ENCODE results near the gene PDLIM1.

Gene PDLIM1, protein sequence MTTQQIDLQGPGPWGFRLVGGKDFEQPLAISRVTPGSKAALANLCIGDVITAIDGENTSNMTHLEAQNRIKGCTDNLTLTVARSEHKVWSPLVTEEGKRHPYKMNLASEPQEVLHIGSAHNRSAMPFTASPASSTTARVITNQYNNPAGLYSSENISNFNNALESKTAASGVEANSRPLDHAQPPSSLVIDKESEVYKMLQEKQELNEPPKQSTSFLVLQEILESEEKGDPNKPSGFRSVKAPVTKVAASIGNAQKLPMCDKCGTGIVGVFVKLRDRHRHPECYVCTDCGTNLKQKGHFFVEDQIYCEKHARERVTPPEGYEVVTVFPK

DNA sequence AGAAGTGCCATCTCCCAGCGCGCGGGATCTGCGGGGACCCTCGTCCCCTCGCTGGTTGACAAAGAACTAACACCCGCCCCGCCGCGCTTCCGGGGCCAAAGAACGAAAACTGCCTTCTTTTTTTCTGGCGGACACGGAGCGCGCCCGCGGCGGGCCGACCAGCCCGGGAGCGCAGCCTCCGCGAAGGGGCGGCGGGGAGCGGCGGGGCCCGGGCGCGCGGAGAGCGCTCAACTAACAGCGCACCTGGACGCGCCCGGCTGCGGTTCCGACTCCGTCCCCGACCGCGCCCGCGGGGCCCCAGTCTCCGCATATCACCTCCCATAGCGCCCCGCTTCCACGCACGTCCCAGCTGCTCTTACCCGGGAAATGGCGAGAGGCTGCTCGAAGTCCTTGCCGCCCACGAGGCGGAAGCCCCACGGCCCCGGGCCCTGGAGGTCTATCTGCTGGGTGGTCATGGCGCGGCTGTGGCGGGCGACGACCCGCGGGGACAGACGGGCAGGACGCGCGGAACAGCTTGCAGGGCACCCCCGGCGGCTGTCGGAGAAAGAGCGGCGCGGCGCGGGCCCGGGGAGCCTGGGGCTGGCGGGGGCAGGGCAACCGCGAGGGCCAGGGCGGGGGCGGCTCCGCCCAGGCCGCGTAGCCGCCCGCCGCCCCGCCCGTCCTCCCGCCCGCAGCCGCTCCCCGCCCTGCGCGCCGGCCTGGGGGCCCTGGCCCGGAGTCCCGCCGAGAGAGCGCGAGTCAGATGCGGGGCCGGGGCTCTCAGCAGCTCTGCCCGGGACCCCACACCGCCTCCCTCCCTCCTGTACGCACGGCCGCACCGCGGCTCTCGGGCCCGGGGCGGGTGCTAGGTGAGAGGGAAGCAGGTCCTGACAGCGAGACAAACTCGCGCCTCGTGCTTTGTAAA lies at the start of gene PDLIM1:
Gene PDLIM1 (minus strand): TSS at position 543 of the 904 bp plus-strand sequence. CDS start 88 bp downstream, at position 455.
- no peak for TF ChIP-seq ZFX (IDR thresholded peaks at IDR 0.05; ENCODE audit: borderline replicate concordance)
- peak; percentile 48 for TF ChIP-seq CTCF (IDR thresholded peaks at IDR 0.05)
- H3K27ac ChIP-seq, result peak within 1 kb of the TSS; percentile 18; the same call in 1 of the 2 replicates

GRCh38 chr10:95339863-95340262 lies 49.1 kb upstream of the PDLIM1 start:
- H3K27ac ChIP-seq, result no peak overlapping the region
- no peak for TF ChIP-seq CTCF (IDR thresholded peaks at IDR 0.05)
- no peak for TF ChIP-seq ZFX (IDR thresholded peaks at IDR 0.05; ENCODE audit: borderline replicate concordance)

DNA sequence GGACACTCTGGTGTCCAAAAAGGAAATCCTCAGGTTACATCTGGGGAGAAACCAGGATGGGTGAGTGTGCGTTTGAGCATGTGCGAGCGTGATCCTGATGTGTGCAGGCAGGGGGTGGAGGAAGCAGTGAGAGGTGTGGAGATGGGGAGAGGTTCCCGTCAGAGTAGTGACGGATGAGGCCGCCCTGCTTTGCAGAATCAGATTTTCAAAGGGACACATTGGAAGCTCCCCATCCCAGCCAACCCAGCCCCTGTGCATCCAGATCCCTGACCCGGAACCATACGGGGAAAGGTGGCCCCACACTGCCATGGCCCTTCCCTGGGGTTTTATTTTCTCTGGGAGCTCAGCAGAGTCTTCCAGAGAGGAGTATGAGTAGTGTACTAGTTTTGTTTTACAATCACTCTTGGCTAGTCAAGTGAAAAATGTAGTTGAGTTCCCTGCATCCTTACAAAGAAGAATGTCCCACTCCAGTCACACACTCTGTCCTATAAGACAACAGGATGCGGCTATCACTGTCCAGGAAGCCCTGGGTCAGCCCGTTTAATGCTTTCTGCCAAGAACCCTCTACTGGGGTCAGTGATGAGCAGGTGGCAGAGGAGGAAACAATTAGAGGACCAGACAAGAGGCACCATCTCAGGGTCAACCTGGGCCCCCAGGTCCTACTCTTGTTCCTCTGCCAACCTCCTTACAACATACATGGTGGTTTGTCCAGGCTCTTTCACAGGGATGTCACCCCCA lies 46.8 kb upstream of the PDLIM1 start:
- H3K27ac ChIP-seq, result no peak overlapping the region
- TF ChIP-seq CTCF (IDR thresholded peaks at IDR 0.05), result no peak

- H3K27ac ChIP-seq, result no peak overlapping the region
- no peak for TF ChIP-seq CTCF (IDR thresholded peaks at IDR 0.05)
- TF ChIP-seq ZFX (IDR thresholded peaks at IDR 0.05; ENCODE audit: borderline replicate concordance), result no peak
Measured at GRCh38 chr10:95336702-95337101, 45.9 kb upstream of the PDLIM1 start.

GRCh38 chr10:95335933-95336699 lies 45.3 kb upstream of the PDLIM1 start:
- no peak overlapping the region for H3K27ac ChIP-seq
- TF ChIP-seq CTCF (IDR thresholded peaks at IDR 0.05) (no peak), ZFX (IDR thresholded peaks at IDR 0.05; ENCODE audit: borderline replicate concordance) (no peak)

- no peak for TF ChIP-seq ZFX (IDR thresholded peaks at IDR 0.05; ENCODE audit: borderline replicate concordance)
- no peak for TF ChIP-seq CTCF (IDR thresholded peaks at IDR 0.05)
- H3K27ac ChIP-seq, result no peak overlapping the region
Measured at GRCh38 chr10:95334805-95335144, 44.0 kb upstream of the PDLIM1 start.
